Esophagus muscularis mucosa (tissue), 4 donors: ENCODE data around the gene NLRC3. TPM values are rescaled to one million over a fixed set of nuclear protein-coding genes. Genes with fewer than 3 reads are reported as not detected.

Experiments used
- DNase-seq: peaks from one replicate; pipeline ENCODE4 v3.0.0-alpha.2; 2017; ENCODE audit errors: extremely low spot score
- H3K27ac ChIP-seq, 4 donors: fragments of 200-600 bp; sonication (generic); replicated peaks in 1 of 4; 1 replicate in 3 of 4; 2 replicates in 1 of 4; pipeline ENCODE4 v1.5.1; 2016 to 2019; ENCODE audit warnings: mild to moderate bottlenecking in 1 of 4
- H3K27me3 ChIP-seq, 4 donors: fragments of 200-600 bp; sonication (generic); one replicate each; pipeline versions ENCODE4 v1.5.1 to v1.6.0; 2016 to 2019
- H3K36me3 ChIP-seq, 4 donors: fragments of 200-600 bp; sonication (generic); one replicate each; pipeline ENCODE4 v1.5.1; 2016 to 2019
- H3K4me1 ChIP-seq, 4 donors: fragments of 200-600 bp; sonication (generic); one replicate each; pipeline ENCODE4 v1.5.1; 2016 to 2019
- H3K4me3 ChIP-seq, 4 donors: fragments of 200-600 bp; sonication (generic); 1 replicate in 2 of 4; 2 replicates in 2 of 4; pipeline ENCODE4 v1.5.1; 2016 to 2019; ENCODE audit warnings: mild to moderate bottlenecking in 4 of 4, moderate library complexity in 1 of 4
- H3K9me3 ChIP-seq, 4 donors: fragments of 200-600 bp; sonication (generic); 1 replicate in 3 of 4; 2 replicates in 1 of 4; pipeline ENCODE4 v1.5.1; 2016 to 2019
- CTCF ChIP-seq, 3 experiments: fragments of 200-600 bp in 2 of 3; fragments of 450-650 bp in 1 of 3; sonication (generic) in 2 of 3; IDR thresholded peaks; one replicate each; pipeline ENCODE4 v1.5.1; 2017 to 2019; ENCODE audit warnings: antibody characterized with exemption in 3 of 3, mild to moderate bottlenecking in 2 of 3, moderate library complexity in 1 of 3
- EP300 ChIP-seq: sonication (generic); formaldehyde crosslinking; IDR thresholded peaks from one replicate; pipeline ENCODE4 v1.6.1; 2017; ENCODE audit warnings: antibody characterized with exemption
- POLR2A ChIP-seq: fragments of 450-650 bp; IDR thresholded peaks from one replicate; pipeline ENCODE4 v1.6.1; 2017; ENCODE audit warnings: antibody characterized with exemption, moderate library complexity, mild to moderate bottlenecking, low read depth
- POLR2AphosphoS5 ChIP-seq, 2 donors: sonication (generic); formaldehyde crosslinking; IDR thresholded peaks; one replicate each; pipeline ENCODE4 v1.6.1; 2017; ENCODE audit warnings: antibody characterized with exemption in 2 of 2
- WGBS: methylation state at CpG from one replicate; pipeline ENCODE4 v1.1.5; 2018; 5-methylcytosine and 5-hydroxymethylcytosine counted together
- intact Hi-C: fragments of 100-400 bp; cut with DNase I; formaldehyde crosslinking; loops from one replicate; pipeline ENCODE4 v1.15.1; 2023
- total RNA-seq, 4 donors: library from RNA; depleted of rRNA; stranded (reverse); fragments of >200 nt; gene quantifications; one replicate each; pipeline versions ENCODE4 v1.1.0 to v1.2.1, GENCODE V29; 2016

NLRC3 gene
- total RNA-seq, 4 donors from 2014 or later = 0.57 to 2.5 (median 0.95) TPM

GRCh38 chr16:3554351-3554928 lies 22.8 kb downstream of the NLRC3 start:
- intact Hi-C loops = no loop called here
- Histone ChIP-seq H3K4me1 (no peaks in the 10 kb centered on the region), H3K36me3 (peaks cover 0 to 14% (median 0%) of the 10 kb centered on the region in 4 donors), H3K27ac (no peak overlapping the region), H3K4me3 (no peak overlapping the region), H3K27me3 (no peaks in the 10 kb centered on the region), H3K9me3 (no peaks in the 10 kb centered on the region)
- WGBS = 94% methylated on average over 7 of the region's 7 CpGs
- DNase-seq = no peak
- TF ChIP-seq CTCF (IDR thresholded peaks at IDR 0.05) (no peak), POLR2AphosphoS5 (IDR thresholded peaks at IDR 0.05) (no peak), EP300 (no peak), POLR2A (no peak)

DNA sequence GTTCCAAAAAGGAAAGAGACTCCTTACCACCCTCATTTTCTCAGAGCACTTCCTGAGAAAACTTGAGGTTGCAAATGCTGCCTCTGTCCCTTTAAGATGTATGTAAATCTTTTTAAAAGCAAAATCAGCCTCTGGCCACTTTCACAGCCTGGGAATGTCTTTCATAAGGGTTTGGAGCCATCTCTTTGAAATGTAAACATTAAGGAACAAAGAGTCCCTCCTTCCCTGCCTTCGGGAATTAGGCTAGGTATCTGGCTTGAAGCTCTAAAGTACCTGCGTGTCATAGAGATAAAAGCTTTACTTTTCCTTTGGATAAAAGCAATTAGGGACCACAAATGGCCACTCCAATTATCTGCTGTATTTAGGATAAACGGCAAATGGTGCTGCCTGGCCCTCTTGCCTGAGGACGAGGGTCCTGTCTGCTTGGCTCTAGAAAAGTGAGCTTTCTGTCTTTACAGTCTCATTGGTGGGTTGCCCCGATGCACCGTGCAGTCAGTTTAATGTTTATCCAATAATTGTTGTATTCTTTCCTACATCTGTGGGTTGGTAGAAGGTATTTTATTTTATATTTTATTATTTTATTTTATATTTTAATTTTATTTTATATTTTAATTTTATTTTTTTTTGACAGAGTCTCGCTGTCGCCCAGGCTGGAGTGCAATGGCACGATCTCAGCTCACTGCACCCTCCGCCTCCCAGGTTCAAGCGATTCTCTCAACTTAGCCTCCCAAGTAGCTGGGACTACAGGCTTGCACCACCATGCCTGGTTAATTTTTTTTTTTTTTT lies 23.9 kb downstream of the NLRC3 start:
- H3K27ac ChIP-seq = no peak overlapping the region
- no peak for DNase-seq
- no peaks in the 10 kb centered on the region for H3K27me3 ChIP-seq
- TF ChIP-seq POLR2A = no peak
- TF ChIP-seq CTCF (IDR thresholded peaks at IDR 0.05) = no peak
- no peak for TF ChIP-seq POLR2AphosphoS5 (IDR thresholded peaks at IDR 0.05)
- WGBS = 83% methylated on average over 11 of the region's 11 CpGs
- peaks cover 0 to 2% (median 0%) of the 10 kb centered on the region in 4 donors for H3K4me1 ChIP-seq
- intact Hi-C loops = no loop called here
- peaks cover 0 to 14% (median 1%) of the 10 kb centered on the region in 4 donors for H3K36me3 ChIP-seq
- no peak overlapping the region for H3K4me3 ChIP-seq
- H3K9me3 ChIP-seq = no peaks in the 10 kb centered on the region

- H3K36me3 ChIP-seq = peaks cover 0 to 14% (median 2%) of the 10 kb centered on the region in 4 donors
- no peak for DNase-seq
- no peak overlapping the region for H3K27ac ChIP-seq
- no peaks in the 10 kb centered on the region for H3K27me3 ChIP-seq
- intact Hi-C loops = no loop called here
- peaks cover 0 to 4% (median 0%) of the 10 kb centered on the region in 4 donors for H3K4me1 ChIP-seq
- H3K9me3 ChIP-seq = no peaks in the 10 kb centered on the region
- TF ChIP-seq EP300 (no peak), POLR2AphosphoS5 (IDR thresholded peaks at IDR 0.05) (no peak), CTCF (IDR thresholded peaks at IDR 0.05) (no peak), POLR2A (no peak)
- 93% methylated on average over 6 of the region's 6 CpGs for WGBS
- no peak overlapping the region for H3K4me3 ChIP-seq
Measured at GRCh38 chr16:3550851-3551847, 26.1 kb downstream of the NLRC3 start.

GRCh38 chr16:3549906-3550305 lies 27.3 kb downstream of the NLRC3 start:
- no peak for TF ChIP-seq EP300
- TF ChIP-seq POLR2A = no peak
- TF ChIP-seq POLR2AphosphoS5 (IDR thresholded peaks at IDR 0.05) = no peak
- TF ChIP-seq CTCF (IDR thresholded peaks at IDR 0.05) = no peak
- no peak overlapping the region for H3K4me3 ChIP-seq
- intact Hi-C loops = no loop called here
- no peaks in the 10 kb centered on the region for H3K9me3 ChIP-seq
- no peak for DNase-seq
- H3K27ac ChIP-seq = no peak overlapping the region
- H3K36me3 ChIP-seq = peaks cover 0 to 14% (median 2%) of the 10 kb centered on the region in 4 donors
- H3K4me1 ChIP-seq = peaks cover 0 to 4% (median 0%) of the 10 kb centered on the region in 4 donors
- WGBS = 80% methylated on average over 2 of the region's 2 CpGs
- H3K27me3 ChIP-seq = no peaks in the 10 kb centered on the region
